ENCODE measurements around the gene KDM8. TPM values are rescaled to one million over a fixed set of nuclear protein-coding genes. Genes with fewer than 3 reads are reported as not detected.

KDM8 gene
- total RNA-seq, 1 donor, result 3.3 TPM

- no peak for TF ChIP-seq CTCF (IDR thresholded peaks at IDR 0.05; ENCODE audit: insufficient read depth, low read length)
- DNase-seq (ENCODE audit: low read depth), result peak; percentile 89
- H3K4me3 ChIP-seq (ENCODE audit: low read depth, low read length), result no peak overlapping the region
These were observed 26.1 kb upstream of the KDM8 start for GRCh38 chr16:27177031-27177774.

GRCh38 chr16:27179500-27180072, 23.7 kb upstream of the KDM8 start:
- H3K4me3 ChIP-seq (ENCODE audit: low read depth, low read length), result no peak overlapping the region
- peak; percentile 93 for TF ChIP-seq CTCF (IDR thresholded peaks at IDR 0.05; ENCODE audit: insufficient read depth, low read length)
- DNase-seq (ENCODE audit: low read depth), result peak; percentile 75

GRCh38 chr16:27181019-27181790, 22.1 kb upstream of the KDM8 start:
- DNase-seq (ENCODE audit: low read depth), result no peak

GRCh38 chr16:27182906-27183405, 20.4 kb upstream of the KDM8 start:
- H3K4me3 ChIP-seq (ENCODE audit: low read depth, low read length), result no peak overlapping the region
- no peak for DNase-seq (ENCODE audit: low read depth)
- no peak for TF ChIP-seq CTCF (IDR thresholded peaks at IDR 0.05; ENCODE audit: insufficient read depth, low read length)

More at GRCh38 chr16:27181019-27181790, 22.1 kb upstream of the KDM8 start:
- TF ChIP-seq CTCF (IDR thresholded peaks at IDR 0.05; ENCODE audit: insufficient read depth, low read length), result no peak
- no peak overlapping the region for H3K4me3 ChIP-seq (ENCODE audit: low read depth, low read length)

- DNase-seq (ENCODE audit: low read depth), result no peak
- H3K4me3 ChIP-seq (ENCODE audit: low read depth, low read length), result no peak overlapping the region
- TF ChIP-seq CTCF (IDR thresholded peaks at IDR 0.05; ENCODE audit: insufficient read depth, low read length), result no peak
These were observed 17.6 kb upstream of the KDM8 start for GRCh38 chr16:27185776-27186130.

GRCh38 chr16:27188633-27189032, 14.7 kb upstream of the KDM8 start:
- DNase-seq (ENCODE audit: low read depth), result no peak
- no peak overlapping the region for H3K4me3 ChIP-seq (ENCODE audit: low read depth, low read length)
- TF ChIP-seq CTCF (IDR thresholded peaks at IDR 0.05; ENCODE audit: insufficient read depth, low read length), result no peak

Measured in fibroblast of the aortic adventitia (primary cell).